HFF-Myc (cell line): Measurements from ENCODE around the gene SYNPO2.
A peak's percentile ranks its signal among the peaks of the same experiment; 100 is the strongest.

ENCODE experiments used
- DNase-seq: peaks from one replicate; pipeline ENCODE4 v3.0.0-alpha.2; 2011; ENCODE audit warnings: low read depth; ENCODE audit errors: extremely low read depth
- H3K4me3 ChIP-seq: replicated peaks from 2 replicates; pipeline ENCODE4 v1.5.1; 2011; ENCODE audit warnings: low read depth, mild to moderate bottlenecking, control low read depth, low read length
- TF ChIP-seq, protein P1 (sequence below): IDR thresholded peaks from 2 replicates; pipeline ENCODE4 v1.5.1; 2012; ENCODE audit warnings: mild to moderate bottlenecking, low read depth, low read length, control low read depth; ENCODE audit errors: missing control alignments

The SYNPO2 gene

DNA sequence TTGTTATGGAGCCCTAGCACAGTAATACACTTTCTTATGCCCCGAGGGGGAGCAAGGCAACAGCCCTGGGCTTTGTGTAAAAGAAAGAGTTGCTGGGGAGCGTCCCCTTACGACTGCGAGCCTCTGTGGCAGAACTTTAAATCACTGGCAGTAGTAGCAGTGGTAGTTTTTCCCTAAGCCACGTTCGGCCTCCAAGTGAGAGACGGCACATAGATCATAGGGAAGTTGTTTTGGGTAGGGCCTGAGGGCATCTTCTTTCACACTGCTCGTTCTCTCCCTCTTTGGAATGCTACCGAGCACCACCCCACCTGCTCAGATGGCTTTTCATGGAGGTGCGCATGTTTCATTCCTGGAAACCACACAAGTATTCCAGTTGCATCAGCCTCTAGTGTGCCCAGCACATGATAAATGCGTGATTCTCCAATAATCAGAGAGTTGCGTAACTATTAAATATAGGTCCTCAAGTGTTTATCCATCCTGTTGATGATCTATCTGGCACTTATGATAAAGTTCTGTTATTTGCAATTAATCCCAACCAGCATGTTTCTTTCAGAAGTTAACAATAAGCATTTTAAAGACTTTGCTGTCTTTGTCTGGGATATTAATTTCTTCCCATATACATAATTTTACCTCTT lies 7.0 kb upstream of the SYNPO2 start:
- TF ChIP-seq, protein P1, sequence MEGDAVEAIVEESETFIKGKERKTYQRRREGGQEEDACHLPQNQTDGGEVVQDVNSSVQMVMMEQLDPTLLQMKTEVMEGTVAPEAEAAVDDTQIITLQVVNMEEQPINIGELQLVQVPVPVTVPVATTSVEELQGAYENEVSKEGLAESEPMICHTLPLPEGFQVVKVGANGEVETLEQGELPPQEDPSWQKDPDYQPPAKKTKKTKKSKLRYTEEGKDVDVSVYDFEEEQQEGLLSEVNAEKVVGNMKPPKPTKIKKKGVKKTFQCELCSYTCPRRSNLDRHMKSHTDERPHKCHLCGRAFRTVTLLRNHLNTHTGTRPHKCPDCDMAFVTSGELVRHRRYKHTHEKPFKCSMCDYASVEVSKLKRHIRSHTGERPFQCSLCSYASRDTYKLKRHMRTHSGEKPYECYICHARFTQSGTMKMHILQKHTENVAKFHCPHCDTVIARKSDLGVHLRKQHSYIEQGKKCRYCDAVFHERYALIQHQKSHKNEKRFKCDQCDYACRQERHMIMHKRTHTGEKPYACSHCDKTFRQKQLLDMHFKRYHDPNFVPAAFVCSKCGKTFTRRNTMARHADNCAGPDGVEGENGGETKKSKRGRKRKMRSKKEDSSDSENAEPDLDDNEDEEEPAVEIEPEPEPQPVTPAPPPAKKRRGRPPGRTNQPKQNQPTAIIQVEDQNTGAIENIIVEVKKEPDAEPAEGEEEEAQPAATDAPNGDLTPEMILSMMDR, result no peak
- H3K4me3 ChIP-seq, result no peak overlapping the region
- DNase-seq, result no peak

DNA sequence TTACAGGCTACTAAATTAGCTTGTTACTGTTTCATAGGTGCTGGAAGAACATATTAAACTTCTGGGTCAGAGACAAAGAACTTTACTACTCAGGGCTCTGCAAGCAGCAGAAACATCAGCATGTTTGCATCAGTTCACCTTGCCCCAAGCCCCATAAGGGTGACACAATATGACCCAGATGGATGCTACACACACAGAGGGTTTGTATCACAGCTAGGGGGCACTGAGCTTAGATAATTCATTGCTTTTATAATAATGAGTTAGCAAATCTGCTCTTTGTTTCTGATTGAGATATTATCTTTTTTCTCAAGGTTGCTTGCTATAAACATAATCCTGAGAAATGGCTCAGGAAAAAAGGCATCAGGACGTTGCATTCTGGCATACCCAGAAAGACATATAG lies 4.8 kb upstream of the SYNPO2 start:
- H3K4me3 ChIP-seq, result no peak overlapping the region
- TF ChIP-seq, protein P1, result peak; percentile 19
- DNase-seq, result no peak

DNA sequence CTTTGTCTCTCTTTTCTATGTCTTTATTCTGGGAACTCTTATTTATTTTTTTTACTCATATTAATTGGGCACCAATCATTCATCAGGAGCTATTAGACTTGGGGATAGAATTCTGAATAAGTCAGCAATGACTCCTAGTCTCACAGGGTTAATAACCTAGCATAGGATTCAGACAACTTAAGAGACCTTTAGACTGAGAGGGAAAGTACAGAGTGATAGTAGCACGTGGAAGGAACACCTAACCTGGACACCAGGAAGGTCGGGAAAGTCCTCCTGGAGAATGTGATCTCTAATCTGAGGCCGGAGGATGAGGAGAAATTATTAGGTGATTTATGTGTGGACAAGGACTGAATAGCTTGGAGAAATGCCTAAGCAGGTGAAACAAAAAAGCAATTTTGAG lies 3.9 kb upstream of the SYNPO2 start:
- H3K4me3 ChIP-seq, result no peak overlapping the region
- no peak for DNase-seq
- TF ChIP-seq, protein P1, result no peak

DNA sequence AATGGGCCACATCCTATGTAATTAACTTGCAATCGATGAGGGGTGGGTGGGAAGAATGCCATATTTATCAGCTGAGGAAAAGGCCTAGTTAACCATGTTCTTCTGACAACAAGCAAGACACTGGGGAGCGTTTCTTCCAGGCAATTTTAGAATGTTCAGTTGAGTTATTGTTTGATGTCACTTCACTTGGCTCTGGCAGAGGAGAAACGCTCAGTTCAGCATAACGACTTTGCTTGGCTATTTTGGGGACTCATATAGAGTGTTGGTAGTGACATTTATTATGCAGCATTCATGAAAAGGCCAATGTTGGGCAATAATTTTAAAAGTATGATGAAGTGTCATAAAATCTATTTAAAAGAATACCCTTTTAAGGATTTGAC lies 648 bp downstream of the SYNPO2 start:
- TF ChIP-seq, protein P1, result no peak
- DNase-seq, result no peak
- peak overlapping the region; percentile 54 for H3K4me3 ChIP-seq

DNA sequence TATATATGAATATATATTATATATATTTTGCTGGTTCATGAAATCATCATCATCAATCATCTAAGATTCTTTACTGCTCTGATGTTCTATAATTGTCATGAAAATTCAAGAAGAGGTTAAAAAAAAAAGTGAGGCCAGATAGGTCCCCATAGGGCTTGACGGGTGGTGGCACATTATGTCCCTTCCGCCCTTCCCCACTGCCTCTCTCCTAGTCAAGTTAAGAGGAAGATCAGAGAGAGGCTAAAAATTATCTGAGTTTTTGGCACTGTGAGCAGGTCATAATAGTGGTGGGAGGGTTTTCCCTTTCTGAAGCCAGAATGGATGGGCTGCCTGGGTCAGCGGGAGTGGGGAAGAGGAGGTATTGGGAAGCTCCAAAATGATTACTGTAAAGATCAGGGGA lies 5.4 kb downstream of the SYNPO2 start:
- H3K4me3 ChIP-seq, result no peak overlapping the region
- TF ChIP-seq, protein P1, result no peak
- DNase-seq, result no peak

DNA sequence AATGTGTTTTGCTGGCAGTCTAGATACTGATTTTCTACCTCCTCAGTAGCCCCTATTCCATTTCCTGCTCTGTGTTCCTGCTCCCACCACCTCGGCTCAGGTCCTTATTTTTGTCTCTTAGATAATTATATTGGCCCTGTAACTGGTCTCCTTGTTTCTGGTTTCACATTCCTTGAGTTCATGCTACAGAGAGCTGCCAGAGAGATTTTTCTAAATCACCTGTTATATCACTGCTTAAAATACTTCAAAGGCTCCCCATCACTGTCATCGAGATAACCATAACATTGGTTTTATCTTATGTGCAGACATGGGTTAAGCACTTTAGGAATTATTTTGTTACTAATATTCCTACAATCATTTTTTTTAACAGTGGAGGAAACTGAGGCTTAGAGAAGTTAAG lies 9.6 kb downstream of the SYNPO2 start:
- TF ChIP-seq, protein P1, result no peak
- no peak overlapping the region for H3K4me3 ChIP-seq
- no peak for DNase-seq

DNA sequence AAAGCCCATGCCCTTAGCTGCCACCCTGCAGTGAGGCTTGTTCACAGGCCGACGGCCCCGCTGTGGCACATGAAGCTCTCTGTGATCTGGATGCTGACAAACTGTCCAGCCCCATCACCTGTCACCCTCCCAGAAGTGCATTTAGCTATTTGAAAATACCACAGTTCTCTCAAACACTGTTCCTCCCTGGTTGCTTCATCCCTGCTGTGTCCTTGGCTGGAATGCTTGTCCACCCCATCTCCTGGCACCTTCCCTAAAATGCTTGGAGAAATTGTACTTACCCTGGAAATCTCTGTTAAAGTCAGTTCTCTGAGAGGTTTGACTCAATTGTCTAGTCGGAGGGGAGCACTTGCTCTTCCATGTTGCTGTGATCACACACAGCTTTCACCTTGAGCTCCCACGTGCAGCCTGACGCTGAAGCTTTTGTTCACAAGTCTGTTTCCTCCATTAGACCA lies 10.1 kb downstream of the SYNPO2 start:
- H3K4me3 ChIP-seq, result no peak overlapping the region
- no peak for DNase-seq
- TF ChIP-seq, protein P1, result no peak
